ENCODE results near the gene STK10. TPM values are rescaled to one million over a fixed set of nuclear protein-coding genes. Genes with fewer than 3 reads are reported as not detected.

Gene STK10
- total RNA-seq, 1 donor from 2014 or later, result 22.3 TPM

- DNase-seq (ENCODE audit: low read depth), result peak; percentile 17
Measured at GRCh38 chr5:172059661-172060100, 128.3 kb downstream of the STK10 start.

- DNase-seq (ENCODE audit: low read depth), result no peak
Measured at GRCh38 chr5:172058088-172058487, 129.9 kb downstream of the STK10 start.

- no peak for DNase-seq (ENCODE audit: low read depth)
Measured at GRCh38 chr5:172055996-172056395, 132.0 kb downstream of the STK10 start.

- DNase-seq (ENCODE audit: low read depth), result no peak
Measured at GRCh38 chr5:172055421-172055820, 132.6 kb downstream of the STK10 start.

- no peak for DNase-seq (ENCODE audit: low read depth)
Measured at GRCh38 chr5:172054611-172055153, 133.3 kb downstream of the STK10 start.

- peak; percentile 65 for DNase-seq (ENCODE audit: low read depth)
Measured at GRCh38 chr5:172052450-172053236, 135.4 kb downstream of the STK10 start.

- DNase-seq (ENCODE audit: low read depth), result peak; percentile 30
Measured at GRCh38 chr5:172051643-172052339, 136.2 kb downstream of the STK10 start.

GRCh38 chr5:172050080-172050479, 137.9 kb downstream of the STK10 start:
- DNase-seq (ENCODE audit: low read depth), result no peak

GRCh38 chr5:172049226-172049796, 138.7 kb downstream of the STK10 start:
- DNase-seq (ENCODE audit: low read depth), result no peak

GRCh38 chr5:172048539-172049101, 139.4 kb downstream of the STK10 start:
- no peak for DNase-seq (ENCODE audit: low read depth)

GRCh38 chr5:172048170-172048422, 139.9 kb downstream of the STK10 start:
- DNase-seq (ENCODE audit: low read depth), result no peak

GRCh38 chr5:172046593-172046992, 141.4 kb downstream of the STK10 start:
- DNase-seq (ENCODE audit: low read depth), result no peak

- DNase-seq (ENCODE audit: low read depth), result no peak
Measured at GRCh38 chr5:172045315-172045632, 142.8 kb downstream of the STK10 start.

- DNase-seq (ENCODE audit: low read depth), result peak; percentile 9
Measured at GRCh38 chr5:172044631-172045314, 143.3 kb downstream of the STK10 start.

- no peak for DNase-seq (ENCODE audit: low read depth)
Measured at GRCh38 chr5:172043865-172044264, 144.2 kb downstream of the STK10 start.

GRCh38 chr5:172042183-172042582, 145.8 kb downstream of the STK10 start:
- DNase-seq (ENCODE audit: low read depth), result no peak

GRCh38 chr5:172038167-172038566, 149.9 kb downstream of the STK10 start:
- no peak for DNase-seq (ENCODE audit: low read depth)

GRCh38 chr5:172035049-172035448, 153.0 kb downstream of the STK10 start:
- no peak for DNase-seq (ENCODE audit: low read depth)

GRCh38 chr5:172031894-172032461, 156.0 kb downstream of the STK10 start:
- no peak for DNase-seq (ENCODE audit: low read depth)

- DNase-seq (ENCODE audit: low read depth), result no peak
Measured at GRCh38 chr5:172029876-172030275, 158.1 kb downstream of the STK10 start.

- no peak for DNase-seq (ENCODE audit: low read depth)
Measured at GRCh38 chr5:172028167-172028566, 159.9 kb downstream of the STK10 start.
